Lower leg skin (tissue), 3 donors: ENCODE measurements around the gene SCUBE3.

ENCODE experiments used
- POLR2A ChIP-seq, 2 donors: fragments of 450-650 bp; IDR thresholded peaks; one replicate each; pipeline ENCODE4 v1.6.1; 2016 to 2017; ENCODE audit warnings: antibody characterized with exemption in 2 of 2, mild to moderate bottlenecking in 1 of 2, moderate library complexity in 1 of 2
- TF ChIP-seq, protein P1 (sequence below), 3 donors: fragments of 450-650 bp; IDR thresholded peaks; one replicate each; pipeline ENCODE4 v1.5.1; 2016; ENCODE audit warnings: antibody characterized with exemption in 3 of 3, mild to moderate bottlenecking in 3 of 3, moderate library complexity in 2 of 3

GRCh38 chr6:35166520-35166919, 47.2 kb upstream of the SCUBE3 start:
- TF ChIP-seq, protein P1, sequence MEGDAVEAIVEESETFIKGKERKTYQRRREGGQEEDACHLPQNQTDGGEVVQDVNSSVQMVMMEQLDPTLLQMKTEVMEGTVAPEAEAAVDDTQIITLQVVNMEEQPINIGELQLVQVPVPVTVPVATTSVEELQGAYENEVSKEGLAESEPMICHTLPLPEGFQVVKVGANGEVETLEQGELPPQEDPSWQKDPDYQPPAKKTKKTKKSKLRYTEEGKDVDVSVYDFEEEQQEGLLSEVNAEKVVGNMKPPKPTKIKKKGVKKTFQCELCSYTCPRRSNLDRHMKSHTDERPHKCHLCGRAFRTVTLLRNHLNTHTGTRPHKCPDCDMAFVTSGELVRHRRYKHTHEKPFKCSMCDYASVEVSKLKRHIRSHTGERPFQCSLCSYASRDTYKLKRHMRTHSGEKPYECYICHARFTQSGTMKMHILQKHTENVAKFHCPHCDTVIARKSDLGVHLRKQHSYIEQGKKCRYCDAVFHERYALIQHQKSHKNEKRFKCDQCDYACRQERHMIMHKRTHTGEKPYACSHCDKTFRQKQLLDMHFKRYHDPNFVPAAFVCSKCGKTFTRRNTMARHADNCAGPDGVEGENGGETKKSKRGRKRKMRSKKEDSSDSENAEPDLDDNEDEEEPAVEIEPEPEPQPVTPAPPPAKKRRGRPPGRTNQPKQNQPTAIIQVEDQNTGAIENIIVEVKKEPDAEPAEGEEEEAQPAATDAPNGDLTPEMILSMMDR (IDR thresholded peaks at IDR 0.05) = no peak
- TF ChIP-seq POLR2A (IDR thresholded peaks at IDR 0.05) = no peak
